DOHH2 (cell line): Measurements from ENCODE around the gene ZNF385D.

Experiments
- H3F3A ChIP-seq: fragments of 200-600 bp; sonication (generic), shearing (Covaris generic); 2 replicates; pipeline ENCODE4 v1.6.0; 2016; ENCODE audit warnings: antibody characterized with exemption, mild to moderate bottlenecking; ENCODE audit not compliant: control insufficient read depth, insufficient read depth
- H3K27ac ChIP-seq: fragments of 200-600 bp; sonication (generic); 2 replicates; pipeline ENCODE4 v1.5.1; 2014; ENCODE audit warnings: low read depth, mild to moderate bottlenecking, low read length, moderate library complexity
- H3K27me3 ChIP-seq: fragments of 200-600 bp; sonication (generic); 2 replicates; pipeline ENCODE4 v1.6.1; 2014; ENCODE audit warnings: mild to moderate bottlenecking, low read length, mixed read lengths; ENCODE audit not compliant: control insufficient read depth
- H3K36me3 ChIP-seq: fragments of 200-600 bp; sonication (generic); 2 replicates; pipeline ENCODE4 v1.6.1; 2014; ENCODE audit warnings: mild to moderate bottlenecking, low read length, moderate library complexity, mixed read lengths; ENCODE audit not compliant: control insufficient read depth
- H3K4me1 ChIP-seq: fragments of 200-600 bp; sonication (generic); 2 replicates; pipeline ENCODE4 v1.6.1; 2014; ENCODE audit warnings: mild to moderate bottlenecking, low read length, mixed read lengths; ENCODE audit not compliant: control insufficient read depth
- H3K4me2 ChIP-seq: fragments of 200-600 bp; sonication (generic); 2 replicates; pipeline ENCODE4 v1.6.0; 2014; ENCODE audit warnings: mild to moderate bottlenecking, low read length, moderate library complexity
- H3K4me3 ChIP-seq: fragments of 200-600 bp; sonication (generic); 2 replicates; pipeline ENCODE4 v1.5.1; 2014; ENCODE audit warnings: mild to moderate bottlenecking, low read length, mixed read lengths
- H3K79me2 ChIP-seq: fragments of 200-600 bp; sonication (generic); 2 replicates; pipeline ENCODE4 v1.6.1; 2014; ENCODE audit warnings: mild to moderate bottlenecking, low read length, mixed read lengths; ENCODE audit not compliant: control insufficient read depth
- H3K9me2 ChIP-seq: fragments of 200-600 bp; sonication (generic); replicated peaks from 2 replicates; pipeline ENCODE4 v1.6.1; 2014; ENCODE audit warnings: mild to moderate bottlenecking, low read length, mixed read lengths; ENCODE audit not compliant: control insufficient read depth
- H3K9me3 ChIP-seq: fragments of 200-600 bp; sonication (generic); 2 replicates; pipeline ENCODE4 v1.6.1; 2014; ENCODE audit warnings: antibody characterized with exemption, low read length, mixed read lengths; ENCODE audit not compliant: control insufficient read depth, insufficient read depth
- H4K20me1 ChIP-seq: fragments of 200-600 bp; sonication (generic); 2 replicates; pipeline ENCODE4 v1.6.0; 2014; ENCODE audit warnings: low read depth, mild to moderate bottlenecking, antibody characterized with exemption, low read length, moderate library complexity; ENCODE audit not compliant: control insufficient read depth, insufficient read depth
- CTCF ChIP-seq: fragments of 200-600 bp; sonication (generic); IDR thresholded peaks from one replicate; pipeline ENCODE4 v1.5.1; 2014; ENCODE audit warnings: antibody characterized with exemption, mild to moderate bottlenecking, low read depth, low read length; ENCODE audit not compliant: poor library complexity, severe bottlenecking
- EZH2phosphoT487 ChIP-seq: fragments of 200-600 bp; sonication (generic); IDR thresholded peaks from 2 replicates; pipeline ENCODE4 v1.6.1; 2017; ENCODE audit warnings: borderline replicate concordance, mild to moderate bottlenecking, antibody characterized with exemption, low read length, moderate library complexity, mixed read lengths

ZNF385D gene

GRCh38 chr3:21436835-21437234 is 314.2 kb downstream of the ZNF385D start:
- no peaks in the 10 kb centered on the region for H3K79me2 ChIP-seq
- no peak overlapping the region for H3K4me2 ChIP-seq
- no peaks in the 10 kb centered on the region for H3K4me1 ChIP-seq
- no peaks in the 10 kb centered on the region for H4K20me1 ChIP-seq
- no peaks in the 10 kb centered on the region for H3K9me2 ChIP-seq
- H3F3A ChIP-seq: no peaks in the 10 kb centered on the region
- H3K9me3 ChIP-seq: no peaks in the 10 kb centered on the region; the same call in 1 of the 2 replicates
- no peaks in the 10 kb centered on the region for H3K27me3 ChIP-seq
- TF ChIP-seq EZH2phosphoT487: no peak
- no peak for TF ChIP-seq CTCF
- no peak overlapping the region for H3K4me3 ChIP-seq
- H3K36me3 ChIP-seq: no peaks in the 10 kb centered on the region
- no peak overlapping the region for H3K27ac ChIP-seq

- Histone ChIP-seq H3K79me2 (no peaks in the 10 kb centered on the region), H3K4me3 (no peak overlapping the region), H3K4me1 (no peaks in the 10 kb centered on the region), H4K20me1 (no peaks in the 10 kb centered on the region), H3K4me2 (no peak overlapping the region), H3K36me3 (no peaks in the 10 kb centered on the region), H3K27ac (no peak overlapping the region), H3K27me3 (no peaks in the 10 kb centered on the region), H3F3A (no peaks in the 10 kb centered on the region), H3K9me3 (no peaks in the 10 kb centered on the region; the same call in 1 of the 2 replicates), H3K9me2 (no peaks in the 10 kb centered on the region)
- TF ChIP-seq EZH2phosphoT487 (no peak), CTCF (no peak)
Measured at GRCh38 chr3:21435871-21436270, 315.1 kb downstream of the ZNF385D start.

- H4K20me1 ChIP-seq: no peaks in the 10 kb centered on the region
- H3K36me3 ChIP-seq: no peaks in the 10 kb centered on the region
- H3K4me2 ChIP-seq: no peak overlapping the region
- TF ChIP-seq CTCF: no peak
- no peak for TF ChIP-seq EZH2phosphoT487
- H3F3A ChIP-seq: no peaks in the 10 kb centered on the region
- H3K27ac ChIP-seq: no peak overlapping the region
- no peaks in the 10 kb centered on the region for H3K27me3 ChIP-seq
- H3K79me2 ChIP-seq: no peaks in the 10 kb centered on the region
- H3K9me3 ChIP-seq: no peaks in the 10 kb centered on the region; the same call in 1 of the 2 replicates
- H3K4me3 ChIP-seq: no peak overlapping the region
- H3K9me2 ChIP-seq: no peaks in the 10 kb centered on the region
- no peaks in the 10 kb centered on the region for H3K4me1 ChIP-seq
Measured at GRCh38 chr3:21434310-21434709, 316.7 kb downstream of the ZNF385D start.

- no peaks in the 10 kb centered on the region for H3K4me1 ChIP-seq
- H3K27me3 ChIP-seq: no peaks in the 10 kb centered on the region
- no peak overlapping the region for H3K4me2 ChIP-seq
- H3K9me3 ChIP-seq: no peaks in the 10 kb centered on the region; the same call in 1 of the 2 replicates
- H3K27ac ChIP-seq: no peak overlapping the region
- no peaks in the 10 kb centered on the region for H3K36me3 ChIP-seq
- H3K79me2 ChIP-seq: no peaks in the 10 kb centered on the region
- no peaks in the 10 kb centered on the region for H4K20me1 ChIP-seq
- H3K4me3 ChIP-seq: no peak overlapping the region
- H3K9me2 ChIP-seq: no peaks in the 10 kb centered on the region
- H3F3A ChIP-seq: no peaks in the 10 kb centered on the region
- TF ChIP-seq CTCF: no peak
- TF ChIP-seq EZH2phosphoT487: no peak
Measured at GRCh38 chr3:21433751-21434150, 317.3 kb downstream of the ZNF385D start.
